Epithelial cell of esophagus (primary cell): ENCODE results near the gene FOXP4.
"Not testable (repeated sequence)": the region's sequence is repeated elsewhere in the genome, so short reads cannot be mapped to it uniquely, and the experiment has no call there.

Source experiments
- DNase-seq: peaks from one replicate; pipeline ENCODE4 v3.0.0; 2010; ENCODE audit warnings: low read depth
- H3K4me3 ChIP-seq: 2 replicates; pipeline ENCODE4 v1.5.1; 2011; ENCODE audit warnings: mild to moderate bottlenecking, low read length, control low read depth
- CTCF ChIP-seq: IDR thresholded peaks from 2 replicates; pipeline ENCODE4 v1.5.1; 2011; ENCODE audit warnings: low read depth, mild to moderate bottlenecking, low read length, control low read depth, inconsistent platforms; ENCODE audit not compliant: insufficient read depth; ENCODE audit errors: missing control alignments

Gene FOXP4

DNA sequence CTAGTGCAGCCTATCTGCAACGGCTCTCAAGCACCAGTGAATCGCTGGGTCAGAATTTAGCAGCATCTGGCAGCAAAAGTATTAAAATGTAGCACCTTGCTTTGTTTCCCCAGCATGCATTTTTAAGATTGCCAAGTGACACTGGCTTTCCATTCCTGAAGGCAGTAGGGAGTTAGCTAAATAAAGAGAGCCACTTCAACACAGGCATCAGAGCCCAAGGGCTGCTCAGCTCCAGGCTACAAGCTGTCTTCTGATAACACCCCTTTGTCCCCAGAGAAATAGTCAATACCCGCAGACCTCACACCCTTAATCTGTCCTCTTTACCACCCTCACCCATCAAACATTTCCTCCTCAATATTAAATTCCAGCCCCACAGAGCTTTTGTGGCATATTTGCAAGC is 72.4 kb downstream of the FOXP4 start:
- no peak for DNase-seq
- no peak for TF ChIP-seq CTCF
- no peak overlapping the region for H3K4me3 ChIP-seq

DNA sequence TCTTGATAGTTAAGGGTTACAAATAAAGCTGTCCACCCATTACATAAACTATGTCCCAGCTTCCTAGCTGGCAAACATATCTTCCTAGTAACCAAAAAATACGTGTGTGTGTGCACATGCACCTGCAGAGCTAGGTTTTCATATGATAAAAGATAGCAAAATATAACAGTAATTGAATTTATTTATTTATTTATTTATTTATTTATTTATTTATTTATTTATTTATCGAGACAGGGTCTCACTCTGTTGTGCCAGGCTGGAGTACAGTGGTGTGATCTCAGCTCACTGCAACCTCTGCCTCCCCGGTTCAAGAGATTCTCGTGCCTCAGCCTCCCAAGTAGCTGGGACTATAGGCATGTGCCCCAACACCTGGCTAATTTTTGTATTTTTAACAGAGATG is 73.0 kb downstream of the FOXP4 start:
- H3K4me3 ChIP-seq, DNase-seq: not testable (repeated sequence)

DNA sequence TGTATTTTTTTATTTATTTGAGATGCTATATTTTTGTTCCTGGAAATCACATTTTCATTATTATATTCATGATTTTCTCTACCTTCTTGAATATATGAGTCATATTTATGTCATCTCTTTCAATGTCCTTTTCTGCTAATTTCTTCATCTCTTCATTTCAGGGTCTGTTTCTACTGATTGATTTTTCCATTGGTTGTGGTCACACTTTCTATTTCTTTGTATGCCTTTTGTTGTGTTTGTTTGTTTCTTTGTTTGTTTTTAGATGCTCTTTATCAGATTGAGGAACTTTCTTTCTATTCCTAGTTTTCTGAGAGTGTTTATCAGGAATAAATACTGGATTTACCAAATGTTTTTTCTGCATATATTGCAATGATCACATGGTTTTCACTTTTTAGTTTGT is 75.2 kb downstream of the FOXP4 start:
- no peak for TF ChIP-seq CTCF
- H3K4me3 ChIP-seq = no peak overlapping the region
- DNase-seq = no peak

DNA sequence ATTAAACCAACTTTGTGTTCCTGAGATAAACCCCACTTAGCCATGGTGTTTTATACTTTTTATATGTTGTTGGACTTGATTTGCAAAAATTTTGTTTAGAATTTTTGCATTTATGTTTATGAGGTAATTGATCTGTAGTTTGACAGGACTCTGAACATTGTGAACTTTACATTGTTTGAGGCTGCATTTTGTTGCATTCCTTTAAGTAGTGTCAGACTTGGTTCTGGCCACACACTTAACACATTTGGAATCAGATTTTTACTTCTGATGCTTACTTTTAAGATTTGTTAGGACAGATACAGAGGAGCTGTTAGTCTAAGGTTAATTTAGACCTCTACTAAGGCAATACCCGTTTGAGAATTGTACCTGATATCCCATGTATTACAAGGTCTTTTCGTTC is 75.6 kb downstream of the FOXP4 start:
- DNase-seq = no peak
- no peak overlapping the region for H3K4me3 ChIP-seq

DNA sequence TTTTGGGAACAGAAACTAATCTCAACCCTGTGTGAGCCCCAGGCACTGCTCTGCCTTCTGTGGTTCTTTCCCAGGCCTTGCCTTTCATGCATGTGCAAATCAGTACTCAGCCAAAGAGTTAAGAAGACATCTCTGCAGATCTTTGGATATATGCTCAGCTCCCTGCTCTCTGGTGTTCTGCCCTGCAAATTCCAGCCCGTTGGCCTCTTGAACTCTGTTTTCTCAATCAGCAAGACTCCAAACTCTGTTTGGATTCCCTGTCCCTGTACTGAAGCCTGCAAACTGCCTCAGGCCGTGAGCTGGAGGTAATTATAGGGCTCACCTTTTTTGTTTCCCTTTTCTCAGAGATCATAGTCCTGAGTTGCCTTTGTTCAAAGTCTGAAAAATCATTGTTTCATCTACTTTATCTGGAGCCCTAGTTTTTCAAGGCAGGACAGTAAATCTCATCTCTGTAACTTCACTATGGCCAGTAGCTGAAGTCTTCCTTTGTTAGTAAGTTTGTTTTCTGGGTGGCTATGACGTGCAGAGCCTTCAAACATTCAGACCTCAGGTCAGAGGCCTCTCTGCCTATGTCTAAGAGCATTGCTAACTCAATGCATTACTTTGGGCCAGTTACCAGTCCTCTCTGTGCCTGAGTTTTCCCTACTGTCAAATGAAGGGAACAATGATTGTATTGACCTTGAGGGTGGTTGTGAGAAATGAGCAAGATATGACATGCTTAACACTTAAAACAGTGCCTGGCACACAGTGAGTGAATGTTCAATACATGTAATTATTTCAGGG is 76.2 kb downstream of the FOXP4 start:
- no peak for TF ChIP-seq CTCF
- DNase-seq = peak; percentile 29
- no peak overlapping the region for H3K4me3 ChIP-seq

More for the DNA sequence above, 75.6 kb downstream of the FOXP4 start:
- TF ChIP-seq CTCF = no peak

GRCh38 chr6:41623330-41623729 is 77.1 kb downstream of the FOXP4 start:
- H3K4me3 ChIP-seq = no peak overlapping the region
- TF ChIP-seq CTCF = no peak
- DNase-seq = no peak

GRCh38 chr6:41624621-41625380 is 78.6 kb downstream of the FOXP4 start:
- H3K4me3 ChIP-seq = no peak overlapping the region
- TF ChIP-seq CTCF = no peak
- no peak for DNase-seq
